ENCODE data around the gene KRTAP5-9.
A peak's percentile ranks its signal among the peaks of the same experiment; 100 is the strongest.
"Not testable (repeated sequence)": the region's sequence is repeated elsewhere in the genome, so short reads cannot be mapped to it uniquely, and the experiment has no call there.

Gene KRTAP5-9

GRCh38 chr11:71572811-71573210 is 24.6 kb downstream of the KRTAP5-9 start:
- no peak for FAIRE-seq
- DNase-seq (ENCODE audit: insufficient read length, low spot score), result no peak
- TF ChIP-seq SPI1 (IDR thresholded peaks at IDR 0.05; ENCODE audit: low read depth, low read length) (no peak), POLR2AphosphoS5 (IDR thresholded peaks at IDR 0.05; ENCODE audit: low read depth, low read length) (no peak), TAF1 (IDR thresholded peaks at IDR 0.05; ENCODE audit: low read depth, low read length) (no peak), PAX5 (IDR thresholded peaks at IDR 0.05; ENCODE audit: insufficient read depth, low read length, severe bottlenecking) (no peak), POU2F2 (IDR thresholded peaks at IDR 0.05; ENCODE audit: low read depth, low read length) (no peak), POLR2A (IDR thresholded peaks at IDR 0.05; ENCODE audit: low read depth, low read length) (no peak)

- TF ChIP-seq PAX5 (IDR thresholded peaks at IDR 0.05; ENCODE audit: insufficient read depth, low read length, severe bottlenecking), result no peak
- no peak for TF ChIP-seq TAF1 (IDR thresholded peaks at IDR 0.05; ENCODE audit: low read depth, low read length)
- no peak for TF ChIP-seq SPI1 (IDR thresholded peaks at IDR 0.05; ENCODE audit: low read depth, low read length)
- no peak for TF ChIP-seq POLR2A (IDR thresholded peaks at IDR 0.05; ENCODE audit: low read depth, low read length)
- no peak for TF ChIP-seq POU2F2 (IDR thresholded peaks at IDR 0.05; ENCODE audit: low read depth, low read length)
- TF ChIP-seq POLR2AphosphoS5 (IDR thresholded peaks at IDR 0.05; ENCODE audit: low read depth, low read length), result no peak
- no peak for FAIRE-seq
- DNase-seq (ENCODE audit: insufficient read length, low spot score), result no peak
Measured at GRCh38 chr11:71574418-71574817, 26.2 kb downstream of the KRTAP5-9 start.

- FAIRE-seq, result no peak
- DNase-seq (ENCODE audit: insufficient read length, low spot score), result no peak
- no peak for TF ChIP-seq POLR2A (IDR thresholded peaks at IDR 0.05; ENCODE audit: low read depth, low read length)
- TF ChIP-seq SPI1 (IDR thresholded peaks at IDR 0.05; ENCODE audit: low read depth, low read length), result no peak
- TF ChIP-seq POU2F2 (IDR thresholded peaks at IDR 0.05; ENCODE audit: low read depth, low read length), result no peak
- TF ChIP-seq POLR2AphosphoS5 (IDR thresholded peaks at IDR 0.05; ENCODE audit: low read depth, low read length), result no peak
- no peak for TF ChIP-seq TAF1 (IDR thresholded peaks at IDR 0.05; ENCODE audit: low read depth, low read length)
- no peak for TF ChIP-seq PAX5 (IDR thresholded peaks at IDR 0.05; ENCODE audit: insufficient read depth, low read length, severe bottlenecking)
Measured at GRCh38 chr11:71575723-71576424, 27.7 kb downstream of the KRTAP5-9 start.

GRCh38 chr11:71576688-71577465 is 28.7 kb downstream of the KRTAP5-9 start:
- FAIRE-seq, result not testable (repeated sequence)

GRCh38 chr11:71577469-71578004 is 29.3 kb downstream of the KRTAP5-9 start:
- TF ChIP-seq POLR2A (IDR thresholded peaks at IDR 0.05; ENCODE audit: low read depth, low read length) (no peak), PAX5 (IDR thresholded peaks at IDR 0.05; ENCODE audit: insufficient read depth, low read length, severe bottlenecking) (no peak), SPI1 (IDR thresholded peaks at IDR 0.05; ENCODE audit: low read depth, low read length) (no peak), TAF1 (IDR thresholded peaks at IDR 0.05; ENCODE audit: low read depth, low read length) (no peak), POLR2AphosphoS5 (IDR thresholded peaks at IDR 0.05; ENCODE audit: low read depth, low read length) (no peak), POU2F2 (IDR thresholded peaks at IDR 0.05; ENCODE audit: low read depth, low read length) (no peak)
- DNase-seq (ENCODE audit: insufficient read length, low spot score) (no peak), FAIRE-seq (no peak)

More at GRCh38 chr11:71576688-71577465, 28.7 kb downstream of the KRTAP5-9 start:
- not testable (repeated sequence) for DNase-seq (ENCODE audit: insufficient read length, low spot score)

- not testable (repeated sequence) for DNase-seq (ENCODE audit: insufficient read length, low spot score); FAIRE-seq
Measured at GRCh38 chr11:71579513-71579912, 31.3 kb downstream of the KRTAP5-9 start.

GRCh38 chr11:71580057-71581003 is 32.1 kb downstream of the KRTAP5-9 start:
- no peak for FAIRE-seq
- TF ChIP-seq PAX5 (IDR thresholded peaks at IDR 0.05; ENCODE audit: insufficient read depth, low read length, severe bottlenecking) (no peak), POU2F2 (IDR thresholded peaks at IDR 0.05; ENCODE audit: low read depth, low read length) (no peak), POLR2AphosphoS5 (IDR thresholded peaks at IDR 0.05; ENCODE audit: low read depth, low read length) (no peak), SPI1 (IDR thresholded peaks at IDR 0.05; ENCODE audit: low read depth, low read length) (no peak), TAF1 (IDR thresholded peaks at IDR 0.05; ENCODE audit: low read depth, low read length) (no peak), POLR2A (IDR thresholded peaks at IDR 0.05; ENCODE audit: low read depth, low read length) (no peak)
- peak; percentile 43 for DNase-seq (ENCODE audit: insufficient read length, low spot score)

- no peak for DNase-seq (ENCODE audit: insufficient read length, low spot score)
- TF ChIP-seq TAF1 (IDR thresholded peaks at IDR 0.05; ENCODE audit: low read depth, low read length) (no peak), POLR2A (IDR thresholded peaks at IDR 0.05; ENCODE audit: low read depth, low read length) (no peak), SPI1 (IDR thresholded peaks at IDR 0.05; ENCODE audit: low read depth, low read length) (no peak), PAX5 (IDR thresholded peaks at IDR 0.05; ENCODE audit: insufficient read depth, low read length, severe bottlenecking) (no peak), POLR2AphosphoS5 (IDR thresholded peaks at IDR 0.05; ENCODE audit: low read depth, low read length) (no peak), POU2F2 (IDR thresholded peaks at IDR 0.05; ENCODE audit: low read depth, low read length) (no peak)
- FAIRE-seq, result no peak
Measured at GRCh38 chr11:71581826-71582225, 33.6 kb downstream of the KRTAP5-9 start.

- FAIRE-seq, result no peak
- DNase-seq (ENCODE audit: insufficient read length, low spot score), result no peak
- no peak for TF ChIP-seq POU2F2 (IDR thresholded peaks at IDR 0.05; ENCODE audit: low read depth, low read length)
- no peak for TF ChIP-seq POLR2AphosphoS5 (IDR thresholded peaks at IDR 0.05; ENCODE audit: low read depth, low read length)
- TF ChIP-seq SPI1 (IDR thresholded peaks at IDR 0.05; ENCODE audit: low read depth, low read length), result no peak
- no peak for TF ChIP-seq POLR2A (IDR thresholded peaks at IDR 0.05; ENCODE audit: low read depth, low read length)
- TF ChIP-seq TAF1 (IDR thresholded peaks at IDR 0.05; ENCODE audit: low read depth, low read length), result no peak
- no peak for TF ChIP-seq PAX5 (IDR thresholded peaks at IDR 0.05; ENCODE audit: insufficient read depth, low read length, severe bottlenecking)
Measured at GRCh38 chr11:71582309-71582895, 34.2 kb downstream of the KRTAP5-9 start, which contains the start of gene KRTAP5-11. Gene KRTAP5-11, minus strand, starts transcription at chr11:71582875. Its CDS starts 38 bp downstream, at chr11:71582837.

GRCh38 chr11:71582969-71583368 is 34.7 kb downstream of the KRTAP5-9 start:
- FAIRE-seq, result not testable (repeated sequence)

GRCh38 chr11:71585673-71586072 is 37.5 kb downstream of the KRTAP5-9 start:
- DNase-seq (ENCODE audit: insufficient read length, low spot score); FAIRE-seq: not testable (repeated sequence)

More at GRCh38 chr11:71582969-71583368, 34.7 kb downstream of the KRTAP5-9 start:
- not testable (repeated sequence) for DNase-seq (ENCODE audit: insufficient read length, low spot score)

- FAIRE-seq; DNase-seq (ENCODE audit: insufficient read length, low spot score): not testable (repeated sequence)
Measured at GRCh38 chr11:71588314-71588713, 40.1 kb downstream of the KRTAP5-9 start.
